GM19438 (cell line): ENCODE measurements around the gene RBM27.
"Not testable (repeated sequence)": the region's sequence is repeated elsewhere in the genome, so short reads cannot be mapped to it uniquely, and the experiment has no call there.

Source experiments
- ATAC-seq: cut with Tn5 transposase; IDR thresholded peaks from one replicate; pipeline ENCODE4 v1.9.1; 2021; ENCODE audit warnings: low read depth; ENCODE audit not compliant: unreplicated experiment

Gene RBM27

DNA sequence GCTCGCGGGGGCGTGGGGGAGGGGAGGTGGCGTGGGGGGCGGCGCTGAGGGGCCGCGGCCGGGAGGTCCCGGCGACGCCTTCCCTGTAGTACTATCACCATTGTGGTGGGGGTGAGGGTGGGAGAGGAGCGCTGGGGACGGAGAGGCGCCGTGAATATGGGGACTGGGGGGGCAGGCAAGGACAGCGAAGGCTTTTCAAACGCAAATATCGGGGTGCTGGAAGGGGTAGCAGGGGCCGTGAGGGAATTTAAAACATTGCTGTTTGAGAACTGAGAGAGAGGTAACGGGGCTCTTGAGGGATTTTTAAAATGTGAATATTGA is 427 bp downstream of the RBM27 start:
- peak; percentile 16 for ATAC-seq

DNA sequence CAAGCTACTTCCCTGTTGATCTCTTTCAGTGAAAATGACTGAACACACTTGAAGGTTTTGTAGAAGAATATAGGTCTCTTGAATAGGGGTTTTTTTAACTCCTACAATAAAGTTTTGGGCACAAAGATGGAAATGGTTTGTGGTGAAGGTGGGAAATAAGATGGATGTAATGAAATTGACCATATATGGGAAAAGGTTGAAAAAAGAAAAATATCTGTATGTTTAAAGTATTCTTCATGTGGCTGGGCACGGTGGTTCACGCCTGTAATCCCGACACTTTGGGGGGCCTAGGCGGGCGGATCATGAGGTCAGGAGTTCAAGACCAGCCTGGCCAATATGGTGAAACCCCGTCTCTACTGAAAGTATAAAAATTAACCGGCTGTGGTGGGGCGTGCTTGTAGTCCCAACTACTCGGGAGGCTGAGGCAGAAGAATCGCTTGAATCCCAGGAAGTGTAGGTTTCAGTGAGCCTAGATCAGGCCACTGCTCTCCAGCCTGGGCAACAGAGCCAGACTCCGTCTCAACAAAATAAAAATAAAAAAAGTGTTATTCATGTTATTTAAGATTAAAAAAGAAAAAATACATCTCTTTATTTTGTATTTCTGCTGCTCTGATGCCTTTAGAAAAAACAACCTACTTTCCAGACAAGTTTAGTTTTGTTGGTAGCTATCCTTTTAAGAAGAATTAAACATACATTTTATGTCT is 2.2 kb downstream of the RBM27 start:
- no peak for ATAC-seq

DNA sequence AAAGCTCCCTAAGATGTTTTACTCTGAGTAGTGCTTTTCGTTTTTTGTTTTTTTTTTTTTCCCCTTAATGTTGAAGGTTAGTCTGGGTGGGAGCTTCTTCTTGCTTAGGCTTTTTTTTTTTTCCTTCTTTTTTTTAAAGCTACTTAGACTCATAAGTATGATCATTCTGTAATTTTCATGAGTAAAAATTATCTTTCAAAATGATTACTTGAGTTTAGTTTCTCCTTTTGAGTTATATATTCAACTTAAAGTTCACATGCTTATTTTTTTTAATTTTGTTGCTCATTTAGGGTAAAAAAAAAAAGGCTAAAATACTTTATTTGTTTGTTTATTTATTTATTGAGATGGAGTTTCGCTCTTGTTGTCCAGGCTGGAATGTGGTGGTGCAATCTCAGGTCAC is 2.9 kb downstream of the RBM27 start:
- no peak for ATAC-seq

DNA sequence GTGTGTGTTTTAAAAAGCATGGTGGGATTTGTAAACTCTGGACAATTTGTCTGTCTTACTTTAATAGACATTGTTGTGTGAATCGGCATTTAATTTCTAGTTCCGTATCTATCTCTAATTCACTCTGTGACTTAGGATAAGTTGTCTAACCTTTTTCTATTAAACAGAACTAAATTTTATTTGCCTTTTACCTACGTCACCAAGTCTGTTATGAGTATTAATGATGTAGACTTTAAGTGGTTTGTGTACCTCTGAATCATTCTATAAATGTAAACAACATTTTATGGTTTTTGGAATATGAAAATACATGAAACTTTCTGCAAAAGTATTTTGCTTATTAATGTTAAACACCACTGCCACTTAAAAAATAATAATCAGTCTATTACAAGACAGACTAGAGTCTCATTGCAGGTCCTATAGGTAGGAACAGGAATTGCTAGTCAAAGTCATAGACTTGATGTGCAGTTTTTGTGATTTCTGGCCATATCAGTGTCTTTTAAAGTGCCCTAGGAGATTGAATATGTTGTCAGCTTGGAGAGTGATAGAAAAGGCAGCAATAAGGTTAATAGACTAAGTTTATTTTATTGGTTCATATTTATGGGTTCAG is 5.6 kb downstream of the RBM27 start:
- ATAC-seq, result no peak

DNA sequence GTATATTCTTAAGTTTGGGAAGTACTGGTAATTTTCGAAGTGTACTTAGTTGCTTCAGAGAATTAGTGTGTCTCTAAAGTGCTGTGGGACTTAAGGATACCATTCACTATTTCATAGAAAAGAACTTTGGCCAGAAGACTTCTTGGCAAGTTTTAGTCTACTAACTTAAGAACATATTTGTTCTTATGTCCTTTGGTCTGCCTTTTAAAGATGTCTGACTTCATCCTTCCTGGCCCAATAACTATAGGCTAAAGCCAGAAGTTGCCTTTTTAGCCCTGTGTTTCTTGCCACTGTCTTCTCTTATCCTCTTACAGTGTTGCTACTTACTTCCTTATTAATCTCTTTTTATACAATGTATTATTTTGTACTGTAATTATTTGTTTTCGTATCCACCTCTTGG is 6.3 kb downstream of the RBM27 start:
- ATAC-seq, result no peak

DNA sequence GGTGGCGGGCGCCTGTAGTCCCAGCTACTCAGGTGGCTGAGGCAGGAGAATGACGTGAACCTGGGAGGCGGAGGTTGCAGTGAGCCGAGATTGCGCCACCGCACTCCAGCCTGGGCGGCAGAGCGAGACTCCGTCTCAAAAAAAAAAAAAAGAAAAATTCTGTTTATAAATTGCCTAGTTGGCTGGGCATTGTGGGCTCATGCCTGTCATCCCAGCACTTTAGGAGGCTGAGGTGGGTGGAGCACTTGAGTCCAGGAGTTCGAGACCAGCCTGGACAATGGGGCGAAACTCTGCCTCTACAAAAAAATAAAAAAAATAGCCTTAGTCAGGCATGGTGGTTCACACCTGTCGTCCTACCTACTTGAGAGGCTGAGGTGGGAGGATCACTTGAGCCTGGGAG is 7.4 kb downstream of the RBM27 start:
- ATAC-seq, result not testable (repeated sequence)

DNA sequence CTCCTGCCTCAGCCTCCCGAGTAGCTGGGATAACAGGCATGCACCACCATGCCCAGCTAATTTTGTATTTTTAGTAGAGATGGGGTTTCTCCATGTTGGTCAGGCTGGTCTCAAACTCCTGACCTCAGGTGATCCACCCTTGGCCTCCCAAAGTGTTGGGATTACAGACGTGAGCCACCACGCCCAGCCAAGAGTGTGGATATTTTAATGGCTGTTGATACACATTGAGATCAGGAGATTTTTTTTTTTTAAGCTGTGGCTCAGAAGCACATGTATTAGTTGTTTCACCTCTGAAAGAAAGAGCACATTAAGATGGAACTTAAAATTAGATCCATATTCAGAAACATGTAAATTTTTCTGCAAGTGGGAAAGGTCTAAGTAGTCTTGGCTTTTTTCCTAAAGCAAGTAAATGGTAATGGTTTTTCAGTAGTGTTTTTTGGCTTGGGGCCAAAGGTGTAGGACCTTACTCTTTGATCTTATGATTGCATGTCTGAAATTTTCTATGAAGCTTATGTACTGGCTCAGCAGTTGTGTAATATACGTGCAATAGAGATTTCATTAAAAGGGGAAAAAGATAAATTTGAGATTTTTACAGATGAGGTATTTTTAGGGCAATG is 9.9 kb downstream of the RBM27 start:
- ATAC-seq, result no peak

DNA sequence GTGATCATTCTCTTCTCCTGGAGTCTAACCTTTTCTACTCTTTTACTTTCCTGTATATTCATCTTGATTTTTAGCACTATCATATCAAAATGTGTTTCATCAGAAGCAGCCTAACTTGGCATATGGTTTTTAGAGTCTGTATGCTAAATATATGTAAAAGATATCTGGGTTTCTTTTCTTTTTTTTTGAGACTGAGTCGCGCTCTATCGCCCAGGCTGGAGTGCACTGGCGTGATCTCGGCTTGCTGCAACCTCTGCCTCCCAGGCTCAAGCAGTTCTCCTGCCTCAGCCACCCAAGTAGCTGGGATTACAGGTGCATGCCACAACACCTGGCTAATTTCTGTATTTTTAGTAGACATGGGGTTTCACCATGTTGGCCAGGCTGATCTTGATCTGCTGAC is 11.5 kb downstream of the RBM27 start:
- not testable (repeated sequence) for ATAC-seq

DNA sequence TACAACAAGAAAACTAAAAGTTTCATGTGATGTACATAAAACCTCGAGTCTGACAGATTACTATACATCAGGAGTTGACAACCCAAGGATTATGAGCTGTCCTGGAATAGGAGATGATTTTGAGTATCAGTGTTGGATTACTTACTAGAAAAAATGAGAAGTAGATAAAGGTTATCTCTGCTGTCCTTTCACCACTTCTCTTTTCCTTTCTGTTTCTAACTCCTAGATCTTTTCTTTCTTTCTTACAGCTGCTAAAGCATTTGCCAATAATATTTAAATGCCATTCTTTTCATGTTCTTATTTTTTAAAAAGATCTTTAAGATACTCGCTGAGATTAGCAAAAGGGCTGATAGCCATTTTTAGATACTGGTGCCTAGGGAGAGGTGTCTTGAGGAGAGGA is 14.8 kb downstream of the RBM27 start:
- ATAC-seq, result no peak

DNA sequence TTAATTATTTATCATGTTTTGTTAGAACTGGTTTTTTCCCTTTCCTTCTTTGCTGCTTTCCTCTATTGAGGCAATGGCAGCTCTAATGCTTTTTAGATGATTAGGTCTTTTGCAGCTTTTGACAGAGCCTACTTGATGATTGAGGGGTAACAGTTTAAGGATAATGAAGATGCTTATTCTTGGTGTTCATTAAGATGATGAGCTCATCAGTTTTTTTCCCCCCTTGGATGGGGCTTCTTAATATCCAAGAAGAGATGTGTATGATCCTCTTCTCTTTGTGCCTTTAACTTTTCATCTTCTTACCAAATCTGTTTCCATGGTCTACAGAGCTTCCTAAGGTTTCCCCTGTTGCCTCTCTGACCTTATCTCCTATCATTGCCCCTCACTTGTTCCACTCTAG is 15.8 kb downstream of the RBM27 start:
- ATAC-seq, result no peak

DNA sequence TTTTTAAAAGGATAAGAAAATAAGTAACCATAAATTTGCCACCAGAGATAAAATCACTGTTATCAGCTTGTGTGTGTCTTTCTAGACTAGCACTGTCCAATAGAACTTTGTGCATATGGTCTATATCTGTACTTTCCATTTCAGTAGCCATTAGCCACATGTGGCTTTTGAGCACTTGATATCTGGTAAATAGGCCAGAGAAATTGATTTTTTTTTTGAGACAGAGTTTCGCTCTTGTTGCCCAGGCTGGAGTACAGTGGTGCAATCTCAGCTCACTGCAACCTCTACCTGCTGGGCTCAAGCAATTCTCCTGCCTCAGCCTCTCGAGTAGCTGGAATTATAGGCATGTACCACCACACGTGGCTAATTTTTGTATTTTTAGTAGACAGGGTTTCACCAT is 17.8 kb downstream of the RBM27 start:
- no peak for ATAC-seq

DNA sequence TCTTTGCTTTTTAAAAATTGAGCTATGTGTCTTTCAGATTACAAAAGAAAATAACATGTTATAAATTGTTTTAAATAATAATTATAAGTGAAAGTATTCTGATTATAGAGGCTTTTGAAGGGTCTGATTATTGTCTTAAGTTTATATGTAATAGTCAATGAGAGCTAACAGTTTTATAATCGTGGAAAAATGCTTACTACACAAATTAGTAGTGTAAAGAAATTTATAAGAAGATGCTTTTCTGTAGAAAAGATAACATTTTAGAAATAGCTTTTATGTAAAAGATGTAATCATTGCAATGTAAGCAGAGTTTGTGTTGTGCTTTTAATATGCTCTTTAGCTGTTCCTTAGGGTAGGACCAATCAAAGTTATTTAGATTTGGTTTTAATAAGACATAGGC is 18.6 kb downstream of the RBM27 start:
- ATAC-seq, result no peak

DNA sequence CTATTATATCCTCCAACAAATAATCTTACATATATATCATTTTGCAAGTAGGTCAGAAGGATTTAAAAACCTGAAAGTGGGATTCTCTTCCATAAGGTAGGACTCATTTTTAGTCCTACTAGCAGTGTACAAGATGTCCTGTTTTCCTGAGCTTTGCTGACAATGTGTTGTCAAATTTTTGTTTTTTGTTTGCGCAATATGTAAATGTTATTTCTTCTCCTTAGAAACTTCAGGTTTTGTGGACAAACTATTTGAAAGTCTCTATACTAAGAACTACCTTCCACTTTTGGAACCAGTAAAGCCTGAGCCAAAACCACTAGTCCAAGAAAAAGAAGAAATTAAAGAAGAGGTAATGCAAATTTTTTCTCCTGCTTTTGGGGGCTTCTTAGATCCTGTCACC is 19.8 kb downstream of the RBM27 start:
- no peak for ATAC-seq

DNA sequence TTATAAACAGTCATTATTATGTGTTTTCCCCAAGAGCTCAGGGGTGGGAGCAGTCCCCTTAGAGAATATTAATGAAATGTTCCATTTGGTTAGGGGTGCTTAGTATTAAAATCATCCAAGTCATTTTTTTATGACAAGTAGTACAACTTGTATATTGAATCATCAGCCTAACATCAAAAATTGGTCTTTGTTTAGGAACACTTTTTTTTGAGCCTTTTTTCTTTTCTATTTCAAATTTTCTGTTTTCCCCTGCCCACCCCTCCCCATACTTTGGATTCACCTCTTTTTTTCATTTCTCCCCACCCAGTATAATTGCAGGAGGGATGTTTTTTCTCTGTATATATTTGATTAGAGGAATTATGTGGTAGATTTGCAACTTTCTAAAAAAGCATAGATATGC is 25.8 kb downstream of the RBM27 start:
- ATAC-seq, result no peak

DNA sequence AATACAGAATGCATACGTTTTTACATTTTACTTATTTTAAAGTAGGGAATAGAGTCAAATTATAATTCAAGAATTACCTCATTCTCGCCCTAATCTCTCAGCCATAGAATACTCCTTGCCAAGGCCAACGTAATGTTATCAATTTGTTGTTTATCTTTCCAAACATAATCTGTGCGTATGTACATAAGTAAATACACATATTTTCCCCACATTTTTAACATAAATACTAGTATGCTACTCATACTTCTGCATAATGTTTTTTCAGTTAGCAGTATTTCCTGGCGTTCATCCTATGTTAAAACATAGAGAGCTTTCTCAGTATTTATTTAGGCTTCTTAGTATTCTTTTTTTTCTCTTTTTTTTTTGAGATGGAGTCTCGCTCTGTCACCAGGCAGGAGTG is 28.8 kb downstream of the RBM27 start:
- no peak for ATAC-seq

DNA sequence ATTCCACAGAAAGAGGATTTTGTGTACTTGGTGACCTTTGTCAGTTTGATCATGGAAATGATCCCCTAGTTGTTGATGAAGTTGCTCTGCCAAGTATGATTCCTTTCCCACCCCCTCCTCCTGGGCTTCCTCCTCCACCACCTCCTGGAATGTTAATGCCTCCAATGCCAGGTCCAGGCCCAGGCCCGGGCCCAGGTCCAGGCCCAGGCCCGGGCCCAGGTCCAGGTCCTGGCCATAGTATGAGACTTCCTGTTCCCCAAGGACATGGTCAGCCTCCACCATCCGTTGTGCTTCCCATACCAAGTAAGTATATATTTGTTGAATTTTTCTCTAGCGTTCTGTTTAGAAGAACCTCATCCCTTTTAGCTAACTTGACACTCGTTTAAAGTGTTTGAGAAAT is 30.0 kb downstream of the RBM27 start:
- ATAC-seq, result no peak

DNA sequence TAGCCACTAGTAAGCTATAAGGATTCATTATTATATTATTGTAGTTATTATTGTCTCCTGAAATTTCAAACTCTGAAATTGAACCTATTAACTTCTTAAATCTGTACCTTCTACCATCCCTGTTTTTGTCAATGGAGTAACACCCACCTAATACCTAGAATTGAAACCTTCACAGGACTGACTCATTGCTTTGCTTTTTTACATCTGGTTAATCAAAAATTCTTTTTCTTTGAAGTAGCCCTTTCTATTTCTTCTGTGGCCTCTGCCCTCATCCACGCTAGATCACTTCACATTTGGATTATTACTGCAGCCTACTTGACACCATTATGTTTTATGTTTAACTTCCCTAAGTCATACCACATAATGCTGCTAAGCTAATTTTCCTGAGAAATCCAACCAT is 35.6 kb downstream of the RBM27 start:
- no peak for ATAC-seq

DNA sequence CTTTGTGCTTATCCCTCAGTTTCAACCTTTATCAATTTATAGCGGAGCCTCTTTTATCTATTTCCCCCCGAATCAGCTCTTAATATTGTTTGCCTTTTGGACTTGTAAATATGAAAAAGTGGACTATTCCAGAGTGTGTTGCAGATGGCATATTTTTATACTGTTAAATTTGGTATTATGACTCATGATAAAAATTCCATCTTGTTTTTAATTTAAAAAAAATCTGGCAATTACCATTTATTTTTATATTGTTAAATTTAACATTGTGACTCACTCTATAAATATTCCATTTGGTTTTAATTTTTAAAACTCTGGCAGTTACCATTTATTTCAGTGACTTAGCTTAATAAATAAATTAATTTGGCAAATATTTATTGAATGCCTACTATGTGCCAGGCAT is 37.5 kb downstream of the RBM27 start:
- ATAC-seq, result no peak

DNA sequence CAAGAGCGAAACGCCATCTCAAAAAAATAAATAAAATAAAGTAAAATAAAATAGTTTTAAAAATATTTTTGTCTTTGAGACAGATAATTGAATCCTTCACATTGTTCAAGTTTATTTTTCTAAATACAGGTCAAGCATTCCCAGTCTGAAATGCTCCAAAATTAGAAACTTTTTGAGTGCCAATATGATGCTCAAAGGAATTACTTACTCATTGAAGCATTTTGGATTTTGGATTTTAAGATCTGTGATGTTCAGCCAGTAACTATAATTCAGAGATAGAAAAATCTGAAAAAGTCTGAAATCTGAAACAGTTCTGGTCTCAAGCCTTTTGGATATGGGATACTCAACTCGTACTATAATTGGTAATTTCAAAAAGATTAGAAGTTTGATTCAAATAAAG is 39.8 kb downstream of the RBM27 start:
- no peak for ATAC-seq

DNA sequence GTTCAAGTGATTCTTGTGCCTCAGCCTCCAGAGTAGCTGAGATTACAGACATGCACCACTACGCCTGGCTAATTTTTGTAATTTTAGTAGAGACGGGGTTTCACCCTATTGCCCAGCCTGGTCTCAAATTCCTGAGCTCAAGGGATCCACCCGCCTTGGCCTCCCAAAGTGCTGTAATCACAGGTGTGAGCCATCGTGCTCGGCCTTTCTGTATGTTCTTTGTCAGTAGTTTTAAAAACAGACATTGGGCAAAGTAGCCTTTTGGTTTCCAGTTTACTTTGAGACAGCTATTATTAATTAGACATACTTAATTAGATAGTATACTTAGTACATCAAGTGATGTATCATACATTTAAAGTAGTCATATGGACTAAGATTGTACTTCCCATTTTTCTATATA is 45.2 kb downstream of the RBM27 start:
- ATAC-seq, result no peak

DNA sequence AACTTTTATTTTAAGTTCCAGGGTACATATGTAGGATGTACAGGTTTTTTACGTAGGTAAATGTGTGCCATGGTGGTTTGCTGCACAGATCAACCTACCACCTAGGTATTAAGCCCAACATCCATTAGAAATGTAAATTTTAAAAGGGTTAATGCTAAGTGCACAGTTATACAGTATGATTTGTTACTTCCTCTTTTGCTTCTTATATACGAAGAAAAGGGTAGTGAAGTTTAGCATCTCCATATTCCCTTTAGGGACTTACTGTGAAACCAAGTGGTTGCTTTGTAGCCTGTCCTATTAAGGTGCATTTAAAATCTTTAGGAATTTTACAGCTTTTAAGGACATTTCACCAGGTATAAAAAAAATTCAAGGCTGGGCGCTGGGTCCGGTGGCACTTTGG is 46.4 kb downstream of the RBM27 start:
- ATAC-seq, result no peak
